Stimulated activated CD4-positive, alpha-beta T cell treated with anti-CD3 and anti-CD28 coated beads, Interleukin-1b, Interleukin-23, amount 100 ng/mL, for 1 hour (primary cell): ENCODE measurements around the gene TFPI2.

Experiments
- DNase-seq, 2 donors: peaks; one replicate each; pipeline ENCODE4 v3.0.0-alpha.2; 2020; ENCODE audit warnings: low read depth in 2 of 2

The TFPI2 gene

GRCh38 chr7:93858857-93859256, 31.7 kb downstream of the TFPI2 start:
- DNase-seq, result no peak

- DNase-seq, result no peak
Observed at GRCh38 chr7:93856323-93856722, 34.2 kb downstream of the TFPI2 start.

GRCh38 chr7:93855797-93856196, 34.8 kb downstream of the TFPI2 start:
- DNase-seq, result no peak

- no peak for DNase-seq
Observed at GRCh38 chr7:93854480-93854879, 36.1 kb downstream of the TFPI2 start.

GRCh38 chr7:93851536-93851935, 39.0 kb downstream of the TFPI2 start:
- no peak for DNase-seq

GRCh38 chr7:93843260-93843659, 47.3 kb downstream of the TFPI2 start:
- no peak for DNase-seq

GRCh38 chr7:93838966-93839365, 51.6 kb downstream of the TFPI2 start:
- no peak for DNase-seq

GRCh38 chr7:93837245-93837644, 53.3 kb downstream of the TFPI2 start:
- DNase-seq, result no peak

- DNase-seq, result no peak
Observed at GRCh38 chr7:93836116-93836515, 54.4 kb downstream of the TFPI2 start.

- DNase-seq, result no peak
Observed at GRCh38 chr7:93835702-93836101, 54.9 kb downstream of the TFPI2 start.
